ENCODE results near the gene RCBTB2. TPM values are rescaled to one million over a fixed set of nuclear protein-coding genes. Genes with fewer than 3 reads are reported as not detected.
"Not testable (repeated sequence)": the region's sequence is repeated elsewhere in the genome, so short reads cannot be mapped to it uniquely, and the experiment has no call there.

RCBTB2 gene
- total RNA-seq, 1 donor: 10.5 TPM

DNA sequence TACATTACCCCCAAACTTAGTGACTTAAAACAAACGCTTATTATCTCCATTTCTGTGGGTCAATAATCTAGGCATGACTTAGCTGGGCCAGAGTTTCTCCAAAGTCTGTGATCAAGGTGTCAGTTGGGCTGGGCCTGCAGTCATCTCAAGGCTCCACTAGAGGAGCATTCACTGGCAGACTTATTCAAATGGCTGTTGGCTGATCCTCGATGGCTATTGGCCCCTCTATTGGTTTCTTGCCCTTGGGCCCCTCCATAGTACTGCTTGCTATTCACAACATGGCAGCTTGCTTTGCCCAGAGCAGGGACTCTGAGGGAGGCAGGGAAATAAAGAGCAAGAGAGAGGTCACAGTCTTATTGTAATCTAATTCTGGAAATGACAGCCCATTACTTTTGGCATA, 57.6 kb downstream of the RCBTB2 start:
- Histone ChIP-seq H3K4me2 (ENCODE audit: insufficient read depth, low read length) (no peak overlapping the region), H3K27ac (ENCODE audit: low read depth, low read length) (no peak overlapping the region), H3K4me1 (ENCODE audit: insufficient read depth, low read length) (no peaks in the 10 kb centered on the region), H3K36me3 (ENCODE audit: insufficient read depth, low read length) (peaks cover 10% of the 10 kb centered on the region), H4K20me1 (ENCODE audit: insufficient read depth, low read length) (no peaks in the 10 kb centered on the region), H3K79me2 (ENCODE audit: insufficient read depth, low read length) (no peaks in the 10 kb centered on the region), H3K27me3 (ENCODE audit: insufficient read depth, low read length) (no peaks in the 10 kb centered on the region), H3K9me3 (ENCODE audit: low read depth, low read length) (no peaks in the 10 kb centered on the region), H3K4me3 (ENCODE audit: insufficient read depth, low read length) (no peak overlapping the region), H2AFZ (ENCODE audit: low read length) (no peak overlapping the region)
- TF ChIP-seq, protein P1, sequence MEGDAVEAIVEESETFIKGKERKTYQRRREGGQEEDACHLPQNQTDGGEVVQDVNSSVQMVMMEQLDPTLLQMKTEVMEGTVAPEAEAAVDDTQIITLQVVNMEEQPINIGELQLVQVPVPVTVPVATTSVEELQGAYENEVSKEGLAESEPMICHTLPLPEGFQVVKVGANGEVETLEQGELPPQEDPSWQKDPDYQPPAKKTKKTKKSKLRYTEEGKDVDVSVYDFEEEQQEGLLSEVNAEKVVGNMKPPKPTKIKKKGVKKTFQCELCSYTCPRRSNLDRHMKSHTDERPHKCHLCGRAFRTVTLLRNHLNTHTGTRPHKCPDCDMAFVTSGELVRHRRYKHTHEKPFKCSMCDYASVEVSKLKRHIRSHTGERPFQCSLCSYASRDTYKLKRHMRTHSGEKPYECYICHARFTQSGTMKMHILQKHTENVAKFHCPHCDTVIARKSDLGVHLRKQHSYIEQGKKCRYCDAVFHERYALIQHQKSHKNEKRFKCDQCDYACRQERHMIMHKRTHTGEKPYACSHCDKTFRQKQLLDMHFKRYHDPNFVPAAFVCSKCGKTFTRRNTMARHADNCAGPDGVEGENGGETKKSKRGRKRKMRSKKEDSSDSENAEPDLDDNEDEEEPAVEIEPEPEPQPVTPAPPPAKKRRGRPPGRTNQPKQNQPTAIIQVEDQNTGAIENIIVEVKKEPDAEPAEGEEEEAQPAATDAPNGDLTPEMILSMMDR (IDR thresholded peaks at IDR 0.05; ENCODE audit: extremely low read depth, low read depth, low read length): no peak
- DNase-seq (ENCODE audit: insufficient read length, low spot score, missing footprints): no peak

DNA sequence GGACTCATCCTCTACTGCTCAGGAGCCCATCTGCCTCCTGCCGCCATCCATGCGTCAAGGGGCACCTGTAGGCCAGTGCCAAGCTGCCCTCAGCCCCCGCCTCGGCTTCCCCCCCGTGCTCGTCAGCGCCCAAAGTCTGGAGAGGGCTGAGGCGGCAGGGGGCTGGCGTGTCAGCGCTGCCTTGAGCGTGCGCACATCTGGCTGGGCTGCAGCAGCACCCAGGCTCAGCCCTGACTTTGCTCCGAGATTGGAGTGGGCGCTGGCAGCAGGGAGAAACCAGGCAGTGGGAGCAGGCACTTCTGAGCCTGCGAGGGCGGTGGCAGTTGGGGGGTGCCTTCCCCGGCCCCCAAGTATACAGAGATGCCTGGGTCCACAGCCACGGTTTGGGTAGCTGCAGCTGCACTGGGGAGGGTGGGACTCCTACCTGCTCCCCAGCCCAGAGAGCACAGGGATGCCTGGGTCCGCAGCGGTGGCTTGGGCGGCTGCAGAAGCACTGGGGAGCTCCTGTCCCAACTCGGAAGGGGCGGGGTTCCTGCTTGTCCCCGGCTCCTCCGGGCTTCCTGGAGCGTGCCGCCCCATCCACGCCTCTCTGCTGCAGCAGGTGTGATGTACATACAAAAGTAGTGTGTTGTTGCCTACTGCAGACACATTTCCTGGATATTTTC, 75.2 kb downstream of the RCBTB2 start:
- TF ChIP-seq, protein P1 (IDR thresholded peaks at IDR 0.05; ENCODE audit: extremely low read depth, low read depth, low read length): no peak
- Histone ChIP-seq H4K20me1 (ENCODE audit: insufficient read depth, low read length) (no peaks in the 10 kb centered on the region), H2AFZ (ENCODE audit: low read length) (no peak overlapping the region), H3K4me2 (ENCODE audit: insufficient read depth, low read length) (no peak overlapping the region), H3K27me3 (ENCODE audit: insufficient read depth, low read length) (no peaks in the 10 kb centered on the region), H3K9me3 (ENCODE audit: low read depth, low read length) (no peaks in the 10 kb centered on the region), H3K79me2 (ENCODE audit: insufficient read depth, low read length) (peaks cover 7% of the 10 kb centered on the region), H3K4me3 (ENCODE audit: insufficient read depth, low read length) (no peak overlapping the region), H3K27ac (ENCODE audit: low read depth, low read length) (no peak overlapping the region), H3K36me3 (ENCODE audit: insufficient read depth, low read length) (peaks cover 27% of the 10 kb centered on the region), H3K4me1 (ENCODE audit: insufficient read depth, low read length) (no peaks in the 10 kb centered on the region)
- DNase-seq (ENCODE audit: insufficient read length, low spot score, missing footprints): no peak

DNA sequence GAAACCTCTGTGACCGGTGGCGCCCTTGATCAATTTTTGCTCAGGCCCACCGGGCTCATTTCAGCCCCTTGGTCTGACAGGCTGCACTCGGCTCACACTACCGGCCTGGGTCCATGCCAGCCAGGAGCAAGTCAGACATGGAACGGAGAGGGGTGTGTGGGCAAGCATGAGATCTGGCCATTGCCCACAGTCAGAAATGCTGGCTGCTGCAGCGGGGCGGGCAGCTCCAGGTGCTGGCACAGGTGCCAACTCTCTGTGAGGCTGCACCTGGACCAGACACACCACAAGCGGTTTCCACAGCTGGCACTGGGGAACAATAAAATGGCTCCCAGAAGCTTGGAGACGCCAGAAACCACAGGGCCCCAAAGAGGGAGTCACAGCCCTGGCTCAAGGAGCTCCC, 76.3 kb downstream of the RCBTB2 start:
- TF ChIP-seq, protein P1 (IDR thresholded peaks at IDR 0.05; ENCODE audit: extremely low read depth, low read depth, low read length): no peak
- H4K20me1 ChIP-seq (ENCODE audit: insufficient read depth, low read length): no peaks in the 10 kb centered on the region
- peaks cover 8% of the 10 kb centered on the region for H3K79me2 ChIP-seq (ENCODE audit: insufficient read depth, low read length)
- H3K36me3 ChIP-seq (ENCODE audit: insufficient read depth, low read length): peaks cover 27% of the 10 kb centered on the region
- no peak overlapping the region for H3K4me2 ChIP-seq (ENCODE audit: insufficient read depth, low read length)
- H3K4me1 ChIP-seq (ENCODE audit: insufficient read depth, low read length): no peaks in the 10 kb centered on the region
- no peak overlapping the region for H3K27ac ChIP-seq (ENCODE audit: low read depth, low read length)
- no peak overlapping the region for H3K4me3 ChIP-seq (ENCODE audit: insufficient read depth, low read length)
- H3K27me3 ChIP-seq (ENCODE audit: insufficient read depth, low read length): no peaks in the 10 kb centered on the region
- no peak for DNase-seq (ENCODE audit: insufficient read length, low spot score, missing footprints)
- no peak overlapping the region for H2AFZ ChIP-seq (ENCODE audit: low read length)
- no peaks in the 10 kb centered on the region for H3K9me3 ChIP-seq (ENCODE audit: low read depth, low read length)

DNA sequence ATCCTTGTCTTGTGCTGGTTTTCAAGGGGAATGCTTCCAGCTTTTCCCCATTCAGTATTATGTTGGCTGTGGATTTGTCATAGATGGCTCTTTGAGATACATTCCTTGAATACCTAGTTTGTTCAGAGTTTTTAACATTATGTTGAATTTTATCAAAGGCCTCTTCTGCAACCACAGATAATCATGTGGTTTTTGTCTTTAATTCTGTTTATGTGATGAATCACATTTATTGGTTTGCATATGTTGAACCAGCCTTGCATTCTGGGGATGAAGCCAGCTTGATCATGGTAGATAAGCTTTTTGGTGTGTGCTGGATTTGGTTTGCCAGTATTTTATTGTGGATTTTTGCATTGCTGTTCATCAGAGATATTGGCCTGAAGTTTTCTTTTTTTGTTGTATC, 81.7 kb downstream of the RCBTB2 start:
- not testable (repeated sequence) for H3K4me3 ChIP-seq (ENCODE audit: insufficient read depth, low read length); H3K27me3 ChIP-seq (ENCODE audit: insufficient read depth, low read length); H3K4me2 ChIP-seq (ENCODE audit: insufficient read depth, low read length); H2AFZ ChIP-seq (ENCODE audit: low read length); H3K9me3 ChIP-seq (ENCODE audit: low read depth, low read length); H4K20me1 ChIP-seq (ENCODE audit: insufficient read depth, low read length); DNase-seq (ENCODE audit: insufficient read length, low spot score, missing footprints); H3K27ac ChIP-seq (ENCODE audit: low read depth, low read length)
- H3K79me2 ChIP-seq (ENCODE audit: insufficient read depth, low read length): peaks cover 21% of the 10 kb centered on the region
- H3K4me1 ChIP-seq (ENCODE audit: insufficient read depth, low read length): peaks cover 27% of the 10 kb centered on the region
- H3K36me3 ChIP-seq (ENCODE audit: insufficient read depth, low read length): peaks cover 12% of the 10 kb centered on the region

Measured in osteoblast (primary cell).